Renal pelvis (tissue), 4 donors: ENCODE measurements around the gene RBFOX2. TPM values are rescaled to one million over a fixed set of nuclear protein-coding genes. Genes with fewer than 3 reads are reported as not detected.
"Not testable (repeated sequence)": the region's sequence is repeated elsewhere in the genome, so short reads cannot be mapped to it uniquely, and the experiment has no call there.

Experiments
- DNase-seq: peaks from one replicate; pipeline ENCODE4 v3.0.0-alpha.2; 2013
- polyA plus RNA-seq, 3 donors: library from polyadenylated mRNA; unstranded; fragments of 120-200 nt; gene quantifications; one replicate each; pipeline ENCODE4 v1.2.1, GENCODE V29; 2013; ENCODE audit not compliant: insufficient read length in 3 of 3

RBFOX2 gene
- polyA plus RNA-seq, 3 donors: 121 to 126 (median 125) TPM

DNA sequence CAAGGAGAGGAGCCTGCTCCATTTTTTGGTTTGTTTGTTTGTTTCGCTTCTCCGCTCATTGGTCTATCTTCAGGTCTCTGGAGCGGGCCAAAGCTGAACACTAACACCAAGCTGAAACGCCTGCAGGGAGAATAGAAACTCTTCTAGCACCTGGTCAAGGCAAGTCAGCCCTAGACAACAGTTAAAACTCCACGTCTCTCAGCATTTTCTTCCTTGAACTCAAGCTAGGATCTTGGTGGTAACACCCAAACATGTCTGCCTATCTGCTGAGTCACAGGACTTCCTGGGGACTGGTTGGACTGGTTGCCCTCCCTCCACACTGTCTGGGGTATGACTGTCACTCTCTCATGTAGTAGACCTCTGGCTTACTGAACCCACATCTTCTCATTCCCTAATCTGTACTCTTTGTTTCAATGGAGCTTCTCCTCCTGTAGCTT, 23.9 kb upstream of the RBFOX2 start:
- no peak for DNase-seq

GRCh38 chr22:36049678-36049997, 21.0 kb upstream of the RBFOX2 start:
- no peak for DNase-seq

DNA sequence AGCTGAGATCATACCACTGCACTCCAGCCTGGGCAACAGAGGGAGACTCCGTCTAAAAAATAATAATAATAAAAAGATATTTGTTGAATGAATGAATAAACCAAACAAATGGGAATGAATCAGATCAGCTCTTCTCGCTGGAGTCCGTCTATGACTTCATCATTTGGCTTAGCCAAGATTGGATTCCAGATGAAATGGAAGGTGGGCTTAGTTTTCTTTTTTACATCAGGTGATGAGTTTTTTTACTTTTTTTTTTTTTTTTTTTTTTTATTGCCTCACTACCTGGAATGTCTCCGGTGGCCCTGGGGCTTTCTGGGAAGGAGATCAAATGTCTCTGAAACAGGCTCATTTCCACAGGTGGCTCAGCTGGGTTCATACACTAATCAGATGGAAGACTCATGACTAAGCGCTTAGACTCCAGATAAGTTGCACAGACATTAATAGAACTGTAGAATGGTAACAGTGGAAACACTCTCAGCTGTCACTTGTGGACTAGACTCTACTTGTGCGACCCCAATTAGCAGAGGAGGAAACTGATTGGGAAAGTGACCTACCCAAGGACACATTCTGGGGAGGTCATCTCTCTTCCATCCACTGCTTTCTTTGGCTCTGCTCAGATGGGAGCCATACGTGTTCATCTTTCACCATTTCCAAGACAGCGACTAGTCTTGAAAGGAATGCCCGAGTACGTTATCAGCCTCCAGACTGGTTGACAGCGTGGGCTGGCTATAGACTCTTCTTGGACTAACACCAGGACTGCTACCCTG, 20.5 kb upstream of the RBFOX2 start:
- DNase-seq: no peak

DNA sequence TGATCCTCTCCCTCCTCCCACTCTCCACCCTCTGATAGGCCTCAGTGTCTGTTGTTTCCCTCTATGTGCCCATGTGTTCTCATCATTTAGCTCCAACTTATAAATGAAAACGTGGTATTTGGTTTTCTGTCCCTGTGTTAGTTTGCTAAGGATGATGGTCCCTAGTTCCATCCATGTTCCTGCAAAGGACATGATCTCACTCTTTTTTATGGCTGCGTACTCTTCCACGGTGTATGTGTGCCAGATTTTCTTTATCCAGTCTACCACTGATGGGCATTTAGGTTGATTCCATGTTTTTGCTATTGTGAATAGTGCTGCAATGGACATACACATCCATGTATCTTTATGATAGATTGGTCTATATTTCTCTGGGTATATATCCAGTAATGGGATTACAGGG, 15.9 kb upstream of the RBFOX2 start:
- not testable (repeated sequence) for DNase-seq

- no peak for DNase-seq
Observed at GRCh38 chr22:36042240-36042639, 13.6 kb upstream of the RBFOX2 start.

DNA sequence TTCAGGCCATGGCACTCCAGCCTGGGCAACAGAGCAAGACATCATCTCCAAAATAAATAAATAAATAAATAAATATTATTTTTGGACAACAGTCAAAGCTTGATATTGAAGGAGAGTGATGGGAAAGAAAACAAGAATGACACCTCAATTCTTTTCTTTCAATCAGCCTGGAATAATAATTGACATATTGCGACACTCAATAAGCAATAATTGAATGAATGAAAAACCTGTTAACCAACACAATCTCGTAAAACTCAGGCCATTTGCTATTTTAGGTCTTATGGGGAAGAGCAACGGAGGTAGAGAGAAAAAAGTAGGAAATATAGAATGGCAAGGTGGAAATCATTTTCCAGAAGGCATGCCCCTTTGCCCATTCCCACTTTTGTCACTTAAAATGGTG, 10.5 kb upstream of the RBFOX2 start:
- DNase-seq: no peak

- DNase-seq: no peak
Observed at GRCh38 chr22:36037102-36037758, 8.6 kb upstream of the RBFOX2 start.

- no peak for DNase-seq
Observed at GRCh38 chr22:36036167-36036624, 7.6 kb upstream of the RBFOX2 start.

- no peak for DNase-seq
Observed at GRCh38 chr22:36032611-36033010, 4.0 kb upstream of the RBFOX2 start.

DNA sequence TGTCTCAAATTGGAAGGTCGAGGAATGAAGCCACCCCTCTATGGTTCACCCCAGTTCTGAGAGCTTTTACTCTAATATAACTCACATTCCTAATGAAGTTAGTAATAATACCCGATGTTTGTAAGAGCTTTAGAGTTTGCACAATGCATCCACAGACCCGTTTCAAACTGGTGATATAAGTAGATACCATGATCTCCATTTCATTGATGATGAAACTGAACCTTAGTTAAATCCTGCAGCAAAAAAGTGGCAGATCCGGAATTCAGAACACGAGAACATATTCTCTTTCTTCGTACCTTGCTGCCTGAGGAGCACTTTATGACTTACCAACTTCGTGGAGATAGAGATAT, 757 bp upstream of the RBFOX2 start:
- DNase-seq: no peak

GRCh38 chr22:36027935-36028645, 534 bp downstream of the RBFOX2 start:
- no peak for DNase-seq

DNA sequence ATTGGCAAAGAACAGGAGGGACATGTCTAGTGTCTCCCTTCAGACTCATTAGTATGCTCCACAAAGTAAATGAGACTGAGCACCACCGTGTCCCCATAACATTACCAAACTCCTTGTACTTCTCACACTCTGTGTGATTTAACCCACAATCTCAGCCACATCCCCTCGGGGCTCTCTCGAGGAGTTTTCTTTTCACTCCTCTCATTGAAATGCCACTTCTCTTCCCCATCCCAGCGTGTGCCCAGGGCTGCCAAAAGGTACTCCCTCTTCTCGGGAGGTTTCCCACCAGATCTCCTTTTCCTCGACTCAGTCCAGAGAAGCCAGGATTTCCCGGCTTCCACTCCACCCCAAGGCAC, 1.1 kb downstream of the RBFOX2 start:
- no peak for DNase-seq

GRCh38 chr22:36026741-36027140, 1.9 kb downstream of the RBFOX2 start:
- DNase-seq: no peak

GRCh38 chr22:36022697-36023096, 5.9 kb downstream of the RBFOX2 start:
- DNase-seq: no peak

GRCh38 chr22:36022162-36022561, 6.5 kb downstream of the RBFOX2 start:
- no peak for DNase-seq

GRCh38 chr22:36021606-36022153, 6.9 kb downstream of the RBFOX2 start:
- DNase-seq: no peak

GRCh38 chr22:36020865-36021264, 7.8 kb downstream of the RBFOX2 start:
- DNase-seq: not testable (repeated sequence)

- DNase-seq: no peak
Observed at GRCh38 chr22:36017651-36018091, 11.0 kb downstream of the RBFOX2 start.

DNA sequence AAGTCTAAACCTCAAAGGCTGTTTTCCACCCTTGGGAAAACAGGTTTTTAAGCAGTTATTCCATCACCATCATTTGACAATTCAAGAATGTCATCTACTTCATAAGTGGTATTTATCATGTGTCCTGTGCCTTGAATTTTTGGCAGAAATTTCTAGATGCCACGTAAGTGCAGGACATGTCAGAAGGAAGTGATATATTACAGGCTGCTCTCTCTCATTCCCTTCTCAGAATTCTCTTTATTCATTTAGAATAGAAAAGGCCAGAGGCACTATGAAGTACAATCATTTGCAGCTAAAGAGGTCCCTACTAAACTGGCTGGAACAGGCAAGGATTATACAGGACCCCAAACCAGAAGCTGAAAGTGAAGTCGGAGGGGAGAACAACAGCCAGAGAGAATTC, 11.9 kb downstream of the RBFOX2 start:
- no peak for DNase-seq

DNA sequence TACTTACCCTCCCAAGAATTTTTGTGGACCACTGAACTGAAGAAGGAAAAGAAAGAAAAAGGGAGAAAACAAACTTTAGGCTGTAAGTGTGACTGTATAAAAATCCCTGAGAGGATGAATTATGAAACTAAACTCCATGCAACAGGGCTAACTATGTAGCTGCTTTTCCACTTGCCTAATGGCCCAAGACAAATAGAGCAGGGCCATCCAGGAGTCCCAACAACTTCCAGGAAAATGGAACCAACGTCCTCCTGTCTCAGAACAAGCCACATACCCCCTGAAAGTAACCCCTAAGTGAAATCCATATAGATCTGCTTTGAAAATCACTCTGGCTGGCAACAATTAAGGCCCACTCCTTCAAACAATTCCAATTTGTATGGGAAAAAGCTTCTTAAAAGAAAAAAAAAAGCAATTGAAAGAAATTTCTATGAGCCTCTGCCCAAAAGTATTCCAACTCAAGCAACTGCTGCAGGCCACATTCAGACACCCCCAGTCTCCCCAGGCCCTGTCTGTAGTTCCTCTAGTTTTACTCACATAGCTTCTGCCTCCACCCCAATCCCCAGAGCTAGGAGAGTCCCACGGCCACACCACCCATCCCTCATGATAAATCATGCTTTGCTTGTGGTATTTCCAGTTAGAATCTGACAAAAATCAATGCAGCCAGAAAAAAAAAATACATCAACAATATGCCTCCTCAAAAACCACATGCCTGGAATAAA, 12.7 kb downstream of the RBFOX2 start:
- no peak for DNase-seq

GRCh38 chr22:36015155-36015810, 13.3 kb downstream of the RBFOX2 start:
- no peak for DNase-seq
